WERI-Rb-1 (cell line): ENCODE results near the gene CFAP299.
A peak's percentile ranks its signal among the peaks of the same experiment; 100 is the strongest.
"Not testable (repeated sequence)": the region's sequence is repeated elsewhere in the genome, so short reads cannot be mapped to it uniquely, and the experiment has no call there.

Experiments used
- DNase-seq: peaks from one replicate; pipeline ENCODE4 v3.0.0-alpha.2; 2020
- H3K27ac ChIP-seq: fragments of 250-450 bp; sonication (Bioruptor Pico); 2 replicates; pipeline ENCODE4 v1.5.1; 2020; ENCODE audit warnings: mild to moderate bottlenecking, moderate library complexity
- H3K27me3 ChIP-seq: fragments of 250-450 bp; sonication (Bioruptor Pico); 2 replicates; pipeline ENCODE4 v1.5.1; 2021; ENCODE audit warnings: mild to moderate bottlenecking, low read depth, moderate library complexity; ENCODE audit not compliant: insufficient read depth, severe bottlenecking
- H3K36me3 ChIP-seq: fragments of 250-450 bp; sonication (Bioruptor Pico); 2 replicates; pipeline ENCODE4 v1.5.1; 2020; ENCODE audit warnings: mild to moderate bottlenecking, moderate library complexity
- H3K4me3 ChIP-seq: 2 replicates; pipeline ENCODE4 v1.5.1; 2011; ENCODE audit warnings: low read depth, mild to moderate bottlenecking, control low read depth, low read length
- H3K9me3 ChIP-seq: fragments of 250-450 bp; sonication (Bioruptor Pico); 2 replicates; pipeline ENCODE4 v1.5.1; 2021; ENCODE audit warnings: mild to moderate bottlenecking, moderate library complexity; ENCODE audit not compliant: severe bottlenecking
- CTCF ChIP-seq: IDR thresholded peaks from 2 replicates; pipeline ENCODE4 v1.5.1; 2011; ENCODE audit warnings: low read depth, mild to moderate bottlenecking, control low read depth, inconsistent platforms, low read length

The CFAP299 gene

GRCh38 chr4:80335554-80336358 lies at the start of gene CFAP299:
Gene CFAP299 (plus strand): TSS chr4:80335730.
- Histone ChIP-seq H3K27me3 (no peaks in the 10 kb centered on the region), H3K4me3 (peak within 1 kb of the TSS; percentile 58), H3K27ac (no peak within 1 kb of the TSS), H3K9me3 (no peaks in the 10 kb centered on the region), H3K36me3 (no peaks in the 10 kb centered on the region)
- TF ChIP-seq CTCF = peak; percentile 72
- DNase-seq = peak; percentile 91

- no peaks in the 10 kb centered on the region for H3K36me3 ChIP-seq
- DNase-seq = no peak
- H3K4me3 ChIP-seq = no peak overlapping the region
Observed at GRCh38 chr4:80286451-80286850, 49.1 kb upstream of the CFAP299 start.

GRCh38 chr4:80290665-80291064 lies 44.9 kb upstream of the CFAP299 start:
- not testable (repeated sequence) for DNase-seq, H3K9me3 ChIP-seq, H3K27me3 ChIP-seq, H3K4me3 ChIP-seq, H3K36me3 ChIP-seq, H3K27ac ChIP-seq

More at GRCh38 chr4:80286451-80286850, 49.1 kb upstream of the CFAP299 start:
- Histone ChIP-seq H3K27me3 (no peaks in the 10 kb centered on the region), H3K27ac (no peak overlapping the region), H3K9me3 (no peaks in the 10 kb centered on the region)
- no peak for TF ChIP-seq CTCF

- TF ChIP-seq CTCF = no peak
- no peaks in the 10 kb centered on the region for H3K9me3 ChIP-seq
- no peaks in the 10 kb centered on the region for H3K36me3 ChIP-seq
- no peaks in the 10 kb centered on the region for H3K27me3 ChIP-seq
- DNase-seq = no peak
- H3K27ac ChIP-seq = no peak overlapping the region
- H3K4me3 ChIP-seq = no peak overlapping the region
Observed at GRCh38 chr4:80294206-80294605, 41.3 kb upstream of the CFAP299 start.

GRCh38 chr4:80295336-80295735 lies 40.2 kb upstream of the CFAP299 start:
- no peak for TF ChIP-seq CTCF
- H3K9me3 ChIP-seq = no peaks in the 10 kb centered on the region
- no peak overlapping the region for H3K27ac ChIP-seq
- no peaks in the 10 kb centered on the region for H3K36me3 ChIP-seq
- no peaks in the 10 kb centered on the region for H3K27me3 ChIP-seq
- H3K4me3 ChIP-seq = no peak overlapping the region
- DNase-seq = no peak

- no peak for TF ChIP-seq CTCF
- Histone ChIP-seq H3K36me3 (no peaks in the 10 kb centered on the region), H3K4me3 (no peak overlapping the region), H3K27me3 (no peaks in the 10 kb centered on the region), H3K27ac (no peak overlapping the region), H3K9me3 (no peaks in the 10 kb centered on the region)
- no peak for DNase-seq
Observed at GRCh38 chr4:80295826-80296225, 39.7 kb upstream of the CFAP299 start.
